H1 (cell line): Measurements from ENCODE around the gene CAMK1. TPM values are rescaled to one million over a fixed set of nuclear protein-coding genes. Genes with fewer than 3 reads are reported as not detected.

ENCODE experiments used
- CTCF ChIA-PET: fragments of 300-600 bp; sonication (Branson Sonifier 250); formaldehyde crosslinking; loops from one replicate; lab custom pipeline; 2021; ENCODE audit not compliant: partially characterized antibody; lab: Charles Lee
- POLR2A ChIA-PET: fragments of 300-600 bp; sonication (Branson Sonifier 250); formaldehyde crosslinking; loops from one replicate; lab custom pipeline; 2021; ENCODE audit warnings: inconsistent platforms; ENCODE audit not compliant: partially characterized antibody; lab: Charles Lee
- DNase-seq, 2 experiments: peaks; one replicate each; pipeline versions ENCODE4 v3.0.0 to v3.0.0-alpha.2; 2010 to 2022; ENCODE audit warnings: low spot score in 2 of 2, low read depth in 1 of 2, mixed read lengths in 1 of 2
- FAIRE-seq: peaks from 2 replicates; lab custom pipeline; 2011; peaks lifted over from hg19 to GRCh38; lab: Jason Lieb, UNC
- H2AFZ ChIP-seq: 2 replicates; pipeline ENCODE4 v1.8.1; 2012; ENCODE audit warnings: low read length, inconsistent platforms
- H2AK5ac ChIP-seq: 2 replicates; pipeline ENCODE4 v1.6.1; 2013; ENCODE audit warnings: low read depth, low read length
- H2BK120ac ChIP-seq: replicated peaks from 2 replicates; pipeline ENCODE3; 2013; ENCODE audit warnings: low read depth, low read length, inconsistent platforms
- H2BK12ac ChIP-seq: 2 replicates; pipeline ENCODE4 v1.6.1; 2013; ENCODE audit warnings: low read depth, low read length
- H2BK15ac ChIP-seq: 2 replicates; pipeline ENCODE4 v1.6.1; 2013; ENCODE audit warnings: low read length
- H2BK20ac ChIP-seq: 2 replicates; pipeline ENCODE4 v1.6.1; 2013; ENCODE audit warnings: low read length
- H2BK5ac ChIP-seq: 2 replicates; pipeline ENCODE4 v1.6.1; 2013; ENCODE audit warnings: low read depth, low read length
- H3K14ac ChIP-seq: 2 replicates; pipeline ENCODE4 v1.6.1; 2013; ENCODE audit warnings: inconsistent platforms; ENCODE audit not compliant: insufficient read length
- H3K18ac ChIP-seq: 2 replicates; pipeline ENCODE4 v1.6.1; 2013; ENCODE audit warnings: low read length; ENCODE audit errors: extremely low read depth
- H3K23ac ChIP-seq: 2 replicates; pipeline ENCODE4 v1.6.1; 2013; ENCODE audit warnings: inconsistent platforms; ENCODE audit not compliant: insufficient read length
- H3K23me2 ChIP-seq: 2 replicates; pipeline ENCODE4 v1.6.1; 2013; ENCODE audit warnings: low read depth, low read length
- H3K27ac ChIP-seq: 2 replicates; pipeline ENCODE4 v1.6.1; 2011; ENCODE audit warnings: low read depth, low read length, inconsistent platforms
- H3K27me3 ChIP-seq, 4 experiments: replicated peaks in 1 of 4; 1 replicate in 1 of 4; 2 replicates in 3 of 4; pipeline versions ENCODE4 v1.6.1 to v1.8.1; 2011 to 2013; ENCODE audit warnings: low read length in 3 of 4, mild to moderate bottlenecking in 3 of 4, inconsistent platforms in 2 of 4, mixed read lengths in 2 of 4, moderate library complexity in 1 of 4; ENCODE audit not compliant: control insufficient read depth in 3 of 4, insufficient read depth in 3 of 4; ENCODE audit errors: extremely low read depth in 1 of 4
- H3K36me3 ChIP-seq, 4 experiments: 2 replicates each; pipeline versions ENCODE4 v1.6.1 to v1.8.1; 2011 to 2013; ENCODE audit warnings: mild to moderate bottlenecking in 4 of 4, low read length in 3 of 4, moderate library complexity in 2 of 4, control low read depth in 1 of 4, inconsistent platforms in 1 of 4; ENCODE audit not compliant: insufficient read depth in 4 of 4, control insufficient read depth in 2 of 4
- H3K4ac ChIP-seq: replicated peaks from 2 replicates; pipeline ENCODE3; 2013; ENCODE audit warnings: low read length, low read depth, mixed read lengths, inconsistent platforms; ENCODE audit not compliant: insufficient read length
- H3K4me1 ChIP-seq, 4 experiments: replicated peaks in 1 of 4; 1 replicate in 1 of 4; 2 replicates in 3 of 4; pipeline versions ENCODE4 v1.6.1 to v1.8.1; 2011 to 2013; ENCODE audit warnings: low read length in 3 of 4, inconsistent platforms in 2 of 4, mixed read lengths in 1 of 4; ENCODE audit not compliant: insufficient read depth in 4 of 4, control insufficient read depth in 3 of 4
- H3K4me2 ChIP-seq, 2 experiments: 2 replicates each; pipeline versions ENCODE4 v1.6.1 to v1.8.1; 2011 to 2013; ENCODE audit warnings: low read depth in 2 of 2, low read length in 2 of 2, control low read depth in 1 of 2, inconsistent platforms in 1 of 2, mild to moderate bottlenecking in 1 of 2; ENCODE audit not compliant: insufficient read depth in 1 of 2
- H3K4me3 ChIP-seq, 4 experiments: fragments of 200-600, 300-600 bp in 1 of 4; sonication (generic), shearing (Covaris generic), sonication (Bioruptor Twin) in 1 of 4; 2 replicates each; pipeline versions ENCODE4 v1.5.1 to v1.8.1; 2011 to 2016; ENCODE audit warnings: low read length in 4 of 4, low read depth in 3 of 4, control low read depth in 2 of 4, inconsistent platforms in 2 of 4, mild to moderate bottlenecking in 2 of 4, mixed read lengths in 1 of 4, moderate library complexity in 1 of 4; ENCODE audit not compliant: insufficient read depth in 2 of 4; ENCODE audit errors: extremely low read depth in 1 of 4
- H3K56ac ChIP-seq: replicated peaks from 2 replicates; pipeline ENCODE3; 2013; ENCODE audit warnings: low read depth, mild to moderate bottlenecking, mixed read lengths, low read length, inconsistent platforms; ENCODE audit not compliant: insufficient read length
- H3K79me1 ChIP-seq: 2 replicates; pipeline ENCODE4 v1.6.1; 2013; ENCODE audit warnings: low read depth, low read length, control low read depth
- H3K79me2 ChIP-seq, 2 experiments: 2 replicates each; pipeline versions ENCODE4 v1.6.1 to v1.8.1; 2012 to 2013; ENCODE audit warnings: low read length in 2 of 2, mild to moderate bottlenecking in 2 of 2, inconsistent platforms in 1 of 2; ENCODE audit not compliant: insufficient read depth in 2 of 2, control insufficient read depth in 1 of 2
- H3K9ac ChIP-seq, 4 experiments: replicated peaks in 1 of 4; 1 replicate in 1 of 4; 2 replicates in 3 of 4; pipeline versions ENCODE4 v1.6.1 to v1.8.1; 2011 to 2013; ENCODE audit warnings: low read depth in 3 of 4, low read length in 3 of 4, control low read depth in 2 of 4, mild to moderate bottlenecking in 2 of 4, moderate library complexity in 2 of 4, inconsistent platforms in 1 of 4; ENCODE audit errors: extremely low read depth in 1 of 4
- H3K9me3 ChIP-seq, 2 experiments: 2 replicates each; pipeline versions ENCODE4 v1.6.1 to v1.8.1; 2012 to 2013; ENCODE audit warnings: mild to moderate bottlenecking in 2 of 2, moderate library complexity in 2 of 2, control low read depth in 1 of 2, inconsistent platforms in 1 of 2, low read depth in 1 of 2, low read length in 1 of 2, mixed read lengths in 1 of 2; ENCODE audit not compliant: insufficient read depth in 2 of 2
- H4K20me1 ChIP-seq, 2 experiments: replicated peaks in 1 of 2; 2 replicates each; pipeline versions ENCODE3 to v1.8.1; 2011 to 2013; ENCODE audit warnings: inconsistent platforms in 2 of 2, low read length in 2 of 2, mild to moderate bottlenecking in 1 of 2; ENCODE audit not compliant: insufficient read depth in 2 of 2, control insufficient read depth in 1 of 2
- H4K5ac ChIP-seq: 2 replicates; pipeline ENCODE4 v1.6.1; 2013; ENCODE audit warnings: low read length, low read depth, mixed read lengths, inconsistent platforms; ENCODE audit not compliant: insufficient read length
- H4K8ac ChIP-seq: 2 replicates; pipeline ENCODE4 v1.8.0; 2013; ENCODE audit warnings: mild to moderate bottlenecking, moderate library complexity, low read length, inconsistent platforms; ENCODE audit not compliant: insufficient read depth; ENCODE audit errors: extremely low read depth
- H4K91ac ChIP-seq: replicated peaks from 2 replicates; pipeline ENCODE3; 2013; ENCODE audit warnings: low read length, mixed read lengths, inconsistent platforms; ENCODE audit not compliant: insufficient read length
- ATF3 ChIP-seq: IDR thresholded peaks from 2 replicates; pipeline ENCODE4 v1.6.1; 2011; ENCODE audit warnings: low read depth, mild to moderate bottlenecking, low read length; ENCODE audit not compliant: insufficient read depth
- CBX5 ChIP-seq: fragments of 300-800, 300-1000 bp; sonication (generic); IDR thresholded peaks from 2 replicates; pipeline ENCODE4 v1.7.1; 2016; ENCODE audit warnings: antibody characterized with exemption, low read length, low read depth
- HDAC6 ChIP-seq: IDR thresholded peaks from one replicate; pipeline ENCODE4 v1.7.1; 2012; ENCODE audit warnings: low read depth, mild to moderate bottlenecking, inconsistent platforms, low read length, moderate library complexity
- JUN ChIP-seq: IDR thresholded peaks from 2 replicates; pipeline ENCODE4 v1.6.1; 2011; ENCODE audit warnings: low read depth, mild to moderate bottlenecking, improper control_type of control experiment, low read length
- KDM4A ChIP-seq: IDR thresholded peaks from one replicate; pipeline ENCODE4 v1.7.1; 2012; ENCODE audit warnings: low read depth, mild to moderate bottlenecking, moderate library complexity, low read length, inconsistent platforms; ENCODE audit not compliant: severe bottlenecking
- MAX ChIP-seq: IDR thresholded peaks from 2 replicates; pipeline ENCODE4 v1.6.1; 2012; ENCODE audit warnings: inconsistent platforms
- RAD21 ChIP-seq, 2 experiments: IDR thresholded peaks in 1 of 2; conservative IDR thresholded peaks in 1 of 2; 2 replicates each; pipeline ENCODE4 v1.6.1; 2011; ENCODE audit warnings: low read depth in 2 of 2, low read length in 2 of 2, improper control_type of control experiment in 1 of 2, inconsistent platforms in 1 of 2, mild to moderate bottlenecking in 1 of 2, moderate library complexity in 1 of 2
- RFX5 ChIP-seq: IDR thresholded peaks from 2 replicates; pipeline ENCODE4 v1.6.1; 2011; ENCODE audit warnings: low read depth, low read length, improper control_type of control experiment, borderline replicate concordance
- SUZ12 ChIP-seq: fragments of 200-600 bp; sonication (generic); IDR thresholded peaks from 2 replicates; pipeline ENCODE4 v1.6.1; 2012; ENCODE audit warnings: mild to moderate bottlenecking, inconsistent platforms, low read length, moderate library complexity, mixed read lengths
- TBP ChIP-seq: IDR thresholded peaks from 2 replicates; pipeline ENCODE4 v1.6.1; 2011; ENCODE audit warnings: low read depth, low read length, improper control_type of control experiment
- YY1 ChIP-seq: IDR thresholded peaks from 2 replicates; pipeline ENCODE4 v1.6.1; 2011; ENCODE audit warnings: low read depth, mild to moderate bottlenecking, low read length
- WGBS, 2 experiments: shearing (Covaris generic) in 1 of 2; methylation state at CpG; one replicate each; pipeline versions ENCODE4 v1.1.6 to v1.1.7; 2013 to 2015; ENCODE audit warnings: low lambda C conversion rate in 2 of 2, mixed read lengths in 2 of 2, inconsistent platforms in 1 of 2, low coverage in 1 of 2, missing lambda C conversion rate in 1 of 2; ENCODE audit not compliant: insufficient replicate concordance in 2 of 2, insufficient coverage in 1 of 2, insufficient read length in 1 of 2; ENCODE audit errors: extremely low coverage in 1 of 2, missing lambda C conversion rate in 1 of 2; 5-methylcytosine and 5-hydroxymethylcytosine counted together
- polyA plus RNA-seq, 7 experiments: library from polyadenylated mRNA; depleted of rRNA in 3 of 7; stranded (reverse) in 5 of 7; unstranded in 2 of 7; fragments of >200 nt in 5 of 7; fragments of 200-250 nt in 2 of 7; gene quantifications; 1 replicate in 5 of 7; 2 replicates in 1 of 7; 4 replicates in 1 of 7; pipeline versions ENCODE4 v1.2.1 to v1.2.3, GENCODE V29; 2011 to 2013; ENCODE audit warnings: missing spikeins in 2 of 7, mixed read lengths in 2 of 7
- total RNA-seq: library from RNA; stranded (reverse); fragmentation: NEBNext Ultra II Directional; extraction: Animal tissue kit (Norgen Biotek cat#: 25700); gene quantifications from 2 replicates; pipeline ENCODE4 v1.2.1, GENCODE V29; 2021

The CAMK1 gene
- total and polyA plus RNA-seq, 2 of the 8 experiments (the other 6 are each of a cell fraction or from before 2014, with no cell fraction given), result 4.9 to 5.1 TPM

GRCh38 chr3:9781978-9782603 lies 12.3 kb upstream of the CAMK1 start:
- FAIRE-seq, result no peak
- CTCF ChIA-PET, result interaction anchor here (0.7 to 3.9 kb wide), 8 partner anchors 8 to 655 kb away, joined by 3 to 11 read pairs (median 4); no protein-coding TSS in a partner anchor

More at GRCh38 chr3:9781978-9782603, 12.3 kb upstream of the CAMK1 start:
- Histone ChIP-seq H4K8ac (no peak overlapping the region), H2BK12ac (no peak overlapping the region), H4K5ac (no peak overlapping the region), H3K9me3 (no peaks in the 10 kb centered on the region), H2BK15ac (no peak overlapping the region), H3K56ac (no peak overlapping the region), H3K27me3 (peaks cover 0 to 3% (median 0%) of the 10 kb centered on the region in 4 experiments; a peak in 1 of 7 replicates), H2BK120ac (no peak overlapping the region), H3K23ac (no peak overlapping the region), H4K91ac (no peak overlapping the region), H3K4me3 (no peak overlapping the region), H3K79me2 (no peaks in the 10 kb centered on the region), H2BK5ac (no peak overlapping the region), H3K4ac (no peak overlapping the region), H2BK20ac (no peak overlapping the region), H3K4me2 (no peak overlapping the region), H3K18ac (no peak overlapping the region), H3K9ac (no peak overlapping the region), H2AK5ac (no peak overlapping the region), H3K36me3 (peaks cover 4 to 43% (median 25%) of the 10 kb centered on the region in 4 experiments), H3K79me1 (no peaks in the 10 kb centered on the region), H3K27ac (no peak overlapping the region), H3K23me2 (no peaks in the 10 kb centered on the region), H3K14ac (no peak overlapping the region), H3K4me1 (no peaks in the 10 kb centered on the region), H4K20me1 (peaks cover 0 to 1% of the 10 kb centered on the region in 2 experiments), H2AFZ (no peak overlapping the region)
- DNase-seq, result no peak
- WGBS, 2 experiments, result 84% methylated on average over 3 of the region's 3 CpGs; no CpG with 5 or more reads in 1 of the 2 experiments
- TF ChIP-seq KDM4A (no peak), CBX5 (no peak), RFX5 (no peak), MAX (no peak), SUZ12 (no peak), TBP (no peak), JUN (no peak), ATF3 (no peak), HDAC6 (no peak), YY1 (no peak), RAD21 (IDR thresholded peaks at IDR 0.05 in 1 of 2, conservative IDR thresholded peaks at IDR 0.05 in 1 of 2; ENCODE audit: low read depth in 2 of 2, low read length in 2 of 2) (no peak)
- POLR2A ChIA-PET, result interaction anchor here (0.8 to 2.3 kb wide), 4 partner anchors 10 to 32 kb away, joined by 3 to 9 read pairs (median 6); partner anchors contain the start of gene OGG1
